Measurements from ENCODE around the gene CAP1. TPM values are rescaled to one million over a fixed set of nuclear protein-coding genes. Genes with fewer than 3 reads are reported as not detected.

The CAP1 gene
- total RNA-seq, 2 donors from 2014 or later: 128 to 187 TPM

DNA sequence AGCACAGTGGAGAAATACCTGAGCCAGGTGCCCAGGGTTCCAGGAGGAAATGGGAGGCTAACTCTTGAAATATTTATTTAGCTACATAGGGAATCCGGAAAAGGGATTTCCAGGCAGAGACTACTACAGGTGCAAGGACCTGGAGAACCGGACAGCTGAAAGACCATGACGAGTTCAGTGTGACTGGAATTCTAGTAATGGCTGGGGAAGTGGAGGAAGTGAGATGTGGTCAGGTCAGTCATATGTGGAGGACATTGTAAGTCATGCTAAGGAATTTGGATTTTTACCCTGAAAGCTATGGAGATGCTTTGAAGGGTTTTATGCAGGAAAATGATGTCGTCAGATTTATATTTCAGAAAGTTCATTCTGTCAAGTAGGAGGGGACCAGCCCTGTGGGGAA is 1.8 kb downstream of the CAP1 start:
- 75% methylated on average over 4 of the region's 4 CpGs for WGBS
- no peaks in the 10 kb centered on the region for H3K36me3 ChIP-seq
- TF ChIP-seq, protein P1, sequence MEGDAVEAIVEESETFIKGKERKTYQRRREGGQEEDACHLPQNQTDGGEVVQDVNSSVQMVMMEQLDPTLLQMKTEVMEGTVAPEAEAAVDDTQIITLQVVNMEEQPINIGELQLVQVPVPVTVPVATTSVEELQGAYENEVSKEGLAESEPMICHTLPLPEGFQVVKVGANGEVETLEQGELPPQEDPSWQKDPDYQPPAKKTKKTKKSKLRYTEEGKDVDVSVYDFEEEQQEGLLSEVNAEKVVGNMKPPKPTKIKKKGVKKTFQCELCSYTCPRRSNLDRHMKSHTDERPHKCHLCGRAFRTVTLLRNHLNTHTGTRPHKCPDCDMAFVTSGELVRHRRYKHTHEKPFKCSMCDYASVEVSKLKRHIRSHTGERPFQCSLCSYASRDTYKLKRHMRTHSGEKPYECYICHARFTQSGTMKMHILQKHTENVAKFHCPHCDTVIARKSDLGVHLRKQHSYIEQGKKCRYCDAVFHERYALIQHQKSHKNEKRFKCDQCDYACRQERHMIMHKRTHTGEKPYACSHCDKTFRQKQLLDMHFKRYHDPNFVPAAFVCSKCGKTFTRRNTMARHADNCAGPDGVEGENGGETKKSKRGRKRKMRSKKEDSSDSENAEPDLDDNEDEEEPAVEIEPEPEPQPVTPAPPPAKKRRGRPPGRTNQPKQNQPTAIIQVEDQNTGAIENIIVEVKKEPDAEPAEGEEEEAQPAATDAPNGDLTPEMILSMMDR (IDR thresholded peaks at IDR 0.05): no peak
- TF ChIP-seq POLR2AphosphoS5 (IDR thresholded peaks at IDR 0.05) (no peak), POLR2A (IDR thresholded peaks at IDR 0.05) (no peak)
- no peak overlapping the region for H3K4me3 ChIP-seq
- no peak for DNase-seq (ENCODE audit: low spot score)
- intact Hi-C loops (cut with DNase I): no loop called here
- peaks cover 17% of the 10 kb centered on the region for H3K4me1 ChIP-seq (replicated peaks)
- no peak overlapping the region for H3K27ac ChIP-seq
- H3K27me3 ChIP-seq (replicated peaks; ENCODE audit: insufficient read depth): no peaks in the 10 kb centered on the region
- no peaks in the 10 kb centered on the region for H3K9me3 ChIP-seq

GRCh38 chr1:40044110-40044509 is 3.6 kb downstream of the CAP1 start:
- TF ChIP-seq, protein P1 (IDR thresholded peaks at IDR 0.05): no peak
- TF ChIP-seq POLR2A (IDR thresholded peaks at IDR 0.05) (no peak), POLR2AphosphoS5 (IDR thresholded peaks at IDR 0.05) (no peak)
- Histone ChIP-seq H3K27ac (no peak overlapping the region), H3K4me1 (replicated peaks) (peaks cover 15% of the 10 kb centered on the region), H3K36me3 (no peaks in the 10 kb centered on the region), H3K4me3 (no peak overlapping the region), H3K27me3 (replicated peaks; ENCODE audit: insufficient read depth) (no peaks in the 10 kb centered on the region), H3K9me3 (no peaks in the 10 kb centered on the region)
- intact Hi-C loops (cut with DNase I): no loop called here
- DNase-seq (ENCODE audit: low spot score): no peak
- 77% methylated on average over 3 of the region's 3 CpGs for WGBS

DNA sequence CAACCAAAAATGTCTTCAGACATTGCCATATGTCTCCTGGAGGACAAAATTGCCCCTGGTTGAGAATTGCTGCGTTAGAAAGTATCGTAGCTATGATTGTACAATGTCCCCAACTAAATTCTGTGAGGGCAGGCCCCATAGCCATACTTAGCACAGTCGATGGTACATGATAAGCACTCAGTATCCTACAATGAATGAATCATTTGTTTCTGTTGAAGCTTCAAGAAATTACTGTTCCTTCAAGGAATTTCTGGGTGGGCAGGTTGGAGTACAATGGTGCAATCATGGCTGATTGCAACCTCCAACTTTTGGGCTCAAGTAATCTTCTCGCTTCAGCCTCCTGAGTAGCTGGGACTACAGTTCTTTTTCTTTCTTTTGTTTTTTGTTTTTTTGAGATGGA is 4.7 kb downstream of the CAP1 start:
- H3K9me3 ChIP-seq: no peaks in the 10 kb centered on the region
- TF ChIP-seq, protein P1 (IDR thresholded peaks at IDR 0.05): no peak
- TF ChIP-seq POLR2A (IDR thresholded peaks at IDR 0.05) (no peak), POLR2AphosphoS5 (IDR thresholded peaks at IDR 0.05) (no peak)
- no peak overlapping the region for H3K4me3 ChIP-seq
- 79% methylated on average over 4 of the region's 4 CpGs for WGBS
- no peaks in the 10 kb centered on the region for H3K36me3 ChIP-seq
- intact Hi-C loops (cut with DNase I): no loop called here
- peaks cover 13% of the 10 kb centered on the region for H3K4me1 ChIP-seq (replicated peaks)
- DNase-seq (ENCODE audit: low spot score): no peak
- H3K27me3 ChIP-seq (replicated peaks; ENCODE audit: insufficient read depth): no peaks in the 10 kb centered on the region
- H3K27ac ChIP-seq: no peak overlapping the region

GRCh38 chr1:40045766-40046165 is 5.2 kb downstream of the CAP1 start:
- no peak for DNase-seq (ENCODE audit: low spot score)
- no peaks in the 10 kb centered on the region for H3K36me3 ChIP-seq
- WGBS: 100% methylated on average over 3 of the region's 3 CpGs
- H3K9me3 ChIP-seq: no peaks in the 10 kb centered on the region
- no peak overlapping the region for H3K4me3 ChIP-seq
- H3K27me3 ChIP-seq (replicated peaks; ENCODE audit: insufficient read depth): no peaks in the 10 kb centered on the region
- no peak for TF ChIP-seq POLR2A (IDR thresholded peaks at IDR 0.05)
- no peak for TF ChIP-seq POLR2AphosphoS5 (IDR thresholded peaks at IDR 0.05)
- TF ChIP-seq, protein P1 (IDR thresholded peaks at IDR 0.05): no peak
- no peak overlapping the region for H3K27ac ChIP-seq
- intact Hi-C loops (cut with DNase I): no loop called here
- peaks cover 13% of the 10 kb centered on the region for H3K4me1 ChIP-seq (replicated peaks)

- Histone ChIP-seq H3K36me3 (no peaks in the 10 kb centered on the region), H3K4me3 (no peak overlapping the region), H3K27me3 (replicated peaks; ENCODE audit: insufficient read depth) (no peaks in the 10 kb centered on the region), H3K27ac (no peak overlapping the region), H3K9me3 (no peaks in the 10 kb centered on the region), H3K4me1 (replicated peaks) (peaks cover 4% of the 10 kb centered on the region)
- WGBS: 52% methylated on average over 2 of the region's 2 CpGs
- DNase-seq (ENCODE audit: low spot score): no peak
- intact Hi-C loops (cut with DNase I): no loop called here
- TF ChIP-seq, protein P1 (IDR thresholded peaks at IDR 0.05): no peak
- TF ChIP-seq POLR2A (IDR thresholded peaks at IDR 0.05) (no peak), POLR2AphosphoS5 (IDR thresholded peaks at IDR 0.05) (no peak)
These were observed 6.7 kb downstream of the CAP1 start for GRCh38 chr1:40047276-40047675.
